ENCODE results near the gene NTHL1.
"Not testable (repeated sequence)": the region's sequence is repeated elsewhere in the genome, so short reads cannot be mapped to it uniquely, and the experiment has no call there.

NTHL1 gene

DNA sequence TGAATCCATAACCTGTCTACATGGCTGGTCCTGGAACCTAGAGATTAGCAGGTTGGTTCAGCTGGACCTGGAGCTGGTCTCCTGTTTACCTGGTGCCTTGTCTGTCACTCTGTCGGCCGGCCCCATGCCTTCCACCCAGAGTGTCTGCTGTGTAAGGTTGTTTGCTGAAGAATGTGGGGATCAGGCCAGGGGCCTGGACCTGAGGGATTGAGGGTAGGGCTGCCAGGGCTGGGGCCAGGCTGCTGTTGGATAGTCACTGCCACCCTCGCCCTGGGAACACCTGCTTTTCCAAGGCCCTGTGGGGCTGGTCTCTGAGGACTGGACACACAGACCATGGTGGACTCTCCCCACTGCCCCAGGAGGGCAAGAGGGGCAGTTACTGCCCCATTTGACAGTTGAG is 19.5 kb downstream of the NTHL1 start:
- DNase-seq (ENCODE audit: low spot score), result no peak

DNA sequence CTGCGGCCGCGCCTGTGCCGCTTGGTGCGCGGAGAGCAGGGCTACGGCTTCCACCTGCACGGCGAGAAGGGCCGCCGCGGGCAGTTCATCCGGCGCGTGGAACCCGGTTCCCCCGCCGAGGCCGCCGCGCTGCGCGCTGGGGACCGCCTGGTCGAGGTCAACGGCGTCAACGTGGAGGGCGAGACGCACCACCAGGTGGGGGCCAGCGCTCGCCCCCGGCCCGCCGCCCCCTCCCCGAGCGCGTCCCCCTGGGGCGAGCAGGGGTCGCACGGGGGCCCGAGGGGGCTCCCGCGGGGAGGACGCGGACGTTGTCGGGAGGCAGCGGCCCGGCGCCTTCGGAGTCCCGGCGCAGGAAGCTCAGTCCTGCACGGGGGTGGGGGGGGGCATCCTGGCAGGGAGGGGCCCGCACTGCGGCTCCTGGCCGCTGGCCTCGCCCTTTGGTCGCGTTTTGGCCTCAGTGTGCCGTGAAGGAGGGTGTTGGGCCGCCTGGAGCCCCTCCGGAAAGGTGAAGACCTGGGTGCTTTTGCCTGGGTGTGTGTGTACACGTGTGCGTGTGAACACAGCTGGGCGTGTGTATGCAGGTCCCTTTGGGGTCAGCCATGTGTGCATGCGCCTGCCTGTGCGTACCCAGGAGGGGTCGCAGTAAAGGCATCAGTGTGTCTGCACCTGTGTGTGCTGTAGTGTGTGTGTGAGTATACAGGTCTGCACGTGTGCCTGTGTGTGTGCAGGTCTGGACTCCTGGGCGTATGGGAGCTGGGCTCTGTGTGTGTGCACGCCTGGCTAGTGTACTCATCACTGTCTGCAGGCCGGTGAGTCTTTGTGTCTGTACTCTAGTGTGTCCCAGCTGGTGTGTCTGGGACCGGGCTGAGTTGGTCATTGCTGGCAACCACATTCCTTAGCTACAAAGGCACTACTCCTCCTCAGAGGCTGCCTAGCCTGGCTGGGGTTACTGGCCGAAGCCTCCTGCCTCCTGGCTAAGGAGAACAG is 20.3 kb downstream of the NTHL1 start:
- DNase-seq (ENCODE audit: low spot score), result no peak

DNA sequence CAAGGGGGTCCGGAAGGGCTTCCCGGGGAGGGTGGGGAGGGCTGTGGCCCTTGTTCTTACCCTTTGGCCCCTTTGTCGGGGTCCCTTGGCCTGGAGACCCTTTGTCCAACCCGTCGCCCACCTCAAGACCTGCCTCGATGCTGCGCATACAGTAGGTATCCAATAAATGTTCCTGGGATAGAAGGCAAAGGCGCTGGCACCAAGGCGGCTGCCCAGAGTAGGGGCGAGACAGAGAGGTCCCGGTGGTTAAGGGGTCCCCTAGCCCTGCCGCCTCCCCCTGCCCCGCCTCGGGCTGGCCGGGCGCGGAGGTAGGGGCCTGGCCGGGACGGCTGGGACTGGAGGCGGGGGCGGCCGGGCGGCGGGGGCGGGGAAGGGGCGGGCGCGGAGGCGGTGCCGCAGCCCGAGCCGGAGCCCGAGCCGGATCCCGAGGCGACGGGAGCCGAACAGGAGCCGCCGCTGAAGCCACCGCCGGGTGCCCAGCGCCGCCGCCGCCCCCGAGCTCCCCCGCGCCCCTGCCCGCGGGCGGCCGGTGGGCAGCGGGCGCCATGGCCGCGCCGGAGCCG is 21.1 kb downstream of the NTHL1 start, which contains the start of gene NHERF2:
NHERF2 (plus strand) TSS at position 442 of the 563 bp plus-strand sequence; CDS start at position 546, 104 bp downstream.
- no peak for DNase-seq (ENCODE audit: low spot score)

DNA sequence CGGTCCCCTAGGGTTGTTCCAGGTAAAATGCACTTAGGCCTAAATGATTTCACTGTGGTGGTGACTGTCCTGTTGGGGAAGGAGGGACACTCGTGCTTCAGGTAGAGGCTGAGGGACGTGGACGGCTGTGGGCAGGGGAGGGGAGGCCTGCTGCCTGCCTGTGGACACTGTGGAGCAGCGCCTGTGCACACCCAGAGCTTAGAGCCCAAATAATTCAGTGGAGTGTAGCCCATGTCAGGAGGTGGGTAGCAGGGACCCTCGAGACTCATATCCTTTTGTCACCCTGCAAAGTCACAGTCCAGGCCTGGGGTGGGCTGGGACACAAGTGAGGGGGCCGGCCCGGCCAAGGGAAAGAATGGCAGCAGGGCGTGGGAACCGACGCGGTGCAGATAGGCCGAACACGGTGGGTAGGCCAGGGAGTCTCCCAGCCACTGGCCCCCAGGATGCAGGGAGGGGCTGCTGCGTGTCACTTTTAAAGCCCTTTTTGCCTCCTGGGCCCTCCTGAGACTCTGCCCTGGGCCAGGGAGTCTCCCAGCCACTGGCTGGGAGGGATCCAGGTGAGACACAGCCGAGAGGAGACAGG is 21.7 kb downstream of the NTHL1 start:
- no peak for DNase-seq (ENCODE audit: low spot score)

DNA sequence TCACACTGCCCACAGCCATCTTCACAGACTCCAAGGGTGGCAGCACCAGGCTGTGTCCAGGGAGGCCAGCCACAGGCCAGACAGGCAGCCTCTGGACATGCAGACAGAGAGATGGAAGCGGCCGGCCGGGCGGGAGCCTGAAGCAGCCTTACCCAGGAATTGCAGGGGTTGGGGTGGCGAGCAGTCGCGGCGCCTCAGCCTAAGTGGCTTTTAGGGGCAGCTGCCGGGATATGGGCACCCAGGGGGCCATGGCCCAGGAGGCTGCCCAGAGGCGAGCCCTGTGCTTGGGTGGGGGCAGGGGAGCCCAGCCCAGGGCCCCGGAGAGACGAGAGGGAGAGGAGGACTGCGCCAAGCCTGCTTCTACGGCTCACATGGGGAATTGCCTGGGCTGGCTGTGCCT is 22.4 kb downstream of the NTHL1 start:
- DNase-seq (ENCODE audit: low spot score), result no peak

DNA sequence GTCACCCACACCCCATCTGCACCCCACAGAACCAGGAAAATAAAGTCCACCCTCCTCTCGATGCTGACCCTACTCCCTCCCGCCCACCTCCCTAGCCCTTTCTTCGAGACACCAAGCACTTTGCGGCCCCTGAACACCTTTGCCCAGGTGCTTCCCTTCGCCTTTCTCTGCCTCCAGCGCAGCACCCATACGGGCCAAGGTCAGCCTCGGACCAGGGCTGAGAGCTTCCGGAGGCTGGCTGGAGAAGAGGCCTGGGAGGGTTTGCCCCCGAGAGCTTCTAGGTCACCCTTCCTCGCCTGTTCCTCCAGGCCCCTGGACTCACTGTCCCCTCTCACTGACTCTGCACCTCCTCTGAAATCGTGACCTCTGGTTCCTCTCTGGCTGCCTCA is 23.6 kb downstream of the NTHL1 start:
- DNase-seq (ENCODE audit: low spot score), result no peak

DNA sequence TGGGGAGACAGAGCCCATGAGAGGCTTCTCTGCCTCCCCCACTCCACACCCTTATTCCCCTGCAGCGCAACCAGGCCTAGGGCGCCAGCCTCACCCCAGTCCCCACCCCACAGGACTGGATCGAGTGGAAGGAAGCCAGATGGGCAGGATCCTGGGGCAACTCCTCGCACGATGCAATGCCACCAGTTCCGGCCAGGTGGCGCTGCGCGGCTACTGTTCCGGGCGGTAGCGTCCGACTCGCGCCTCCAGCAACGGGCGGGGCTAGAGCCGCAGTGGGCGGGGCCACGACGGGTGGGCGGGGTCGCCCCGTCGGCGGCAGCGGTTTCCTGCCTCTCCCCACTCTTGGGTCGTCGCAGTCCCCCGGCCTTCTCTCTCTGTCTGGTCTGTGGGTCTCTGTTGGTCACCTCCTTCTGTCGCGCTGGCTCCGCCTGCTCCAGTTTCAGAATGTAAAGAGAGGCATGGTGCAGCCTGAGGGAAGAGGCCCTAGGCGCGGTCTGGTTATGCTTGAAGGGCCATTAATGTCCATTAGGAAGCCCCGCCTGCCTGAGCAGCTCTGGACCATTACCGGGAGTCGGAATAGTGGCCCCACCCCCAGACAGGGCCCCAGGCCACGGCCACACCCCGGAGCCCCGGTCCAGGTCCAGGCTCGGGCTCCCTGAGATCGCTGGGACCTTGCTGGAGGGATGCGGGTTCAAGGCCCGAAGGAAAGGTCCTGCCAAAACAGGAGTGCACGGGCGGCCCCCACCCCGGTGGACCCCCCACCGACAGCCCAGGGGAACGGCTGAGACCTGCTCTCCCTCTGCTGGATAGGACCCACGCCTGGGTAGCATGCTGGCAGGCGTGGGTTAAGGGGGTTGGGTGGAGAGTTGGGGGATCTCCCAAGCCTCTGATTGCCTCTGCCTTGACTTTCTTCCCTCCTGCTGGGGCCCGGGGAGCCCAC is 24.3 kb downstream of the NTHL1 start:
- DNase-seq (ENCODE audit: low spot score), result peak; percentile 95

DNA sequence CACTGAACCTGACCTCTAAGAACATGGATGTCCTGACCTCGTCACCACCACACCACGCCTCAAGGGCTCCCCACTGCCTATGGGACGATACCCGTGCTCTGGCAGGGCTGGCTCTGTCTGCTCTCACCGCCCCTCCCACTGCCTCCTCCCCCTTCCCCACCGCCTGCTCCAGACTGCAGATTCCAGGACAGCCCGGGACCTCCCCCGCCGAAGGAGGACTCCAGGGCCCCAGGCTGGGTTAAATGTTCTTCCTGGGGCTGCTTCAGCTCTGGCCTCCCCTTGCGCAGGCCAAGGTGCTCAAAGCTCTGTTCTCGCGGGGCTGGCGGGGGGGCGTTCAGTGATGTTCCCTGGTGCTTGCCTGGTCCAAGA is 24.9 kb downstream of the NTHL1 start:
- peak; percentile 36 for DNase-seq (ENCODE audit: low spot score)

DNA sequence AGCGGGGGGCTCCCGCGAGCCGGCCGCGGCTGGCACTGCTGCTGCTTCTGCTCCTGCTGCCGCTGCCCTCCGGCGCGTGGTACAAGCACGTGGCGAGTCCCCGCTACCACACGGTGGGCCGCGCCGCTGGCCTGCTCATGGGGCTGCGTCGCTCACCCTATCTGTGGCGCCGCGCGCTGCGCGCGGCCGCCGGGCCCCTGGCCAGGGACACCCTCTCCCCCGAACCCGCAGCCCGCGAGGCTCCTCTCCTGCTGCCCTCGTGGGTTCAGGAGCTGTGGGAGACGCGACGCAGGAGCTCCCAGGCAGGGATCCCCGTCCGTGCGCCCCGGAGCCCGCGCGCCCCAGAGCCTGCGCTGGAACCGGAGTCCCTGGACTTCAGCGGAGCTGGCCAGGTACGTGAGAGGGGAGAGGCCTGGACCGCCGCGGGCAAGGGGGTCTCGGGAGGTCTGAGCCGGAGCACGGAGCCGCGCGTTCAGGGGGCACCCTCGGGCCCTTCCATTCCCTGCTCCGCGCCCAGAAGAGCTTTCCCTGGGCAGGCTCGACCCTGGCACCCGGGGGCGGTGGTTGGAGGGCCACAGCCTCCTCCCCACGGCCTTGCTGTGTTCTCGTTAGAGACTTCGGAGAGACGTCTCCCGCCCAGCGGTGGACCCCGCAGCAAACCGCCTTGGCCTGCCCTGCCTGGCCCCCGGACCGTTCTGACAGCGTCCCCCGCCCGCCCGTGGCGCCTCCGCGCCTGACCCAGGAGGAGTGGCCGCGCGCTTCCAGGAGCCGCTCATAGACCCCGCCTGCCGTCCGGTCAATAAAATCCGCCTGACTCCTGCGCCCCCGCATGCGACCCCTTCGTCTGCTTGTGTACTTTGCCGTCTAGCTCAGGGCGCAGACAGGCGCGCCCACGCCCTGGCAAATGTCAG is 27.5 kb downstream of the NTHL1 start:
- DNase-seq (ENCODE audit: low spot score), result no peak

DNA sequence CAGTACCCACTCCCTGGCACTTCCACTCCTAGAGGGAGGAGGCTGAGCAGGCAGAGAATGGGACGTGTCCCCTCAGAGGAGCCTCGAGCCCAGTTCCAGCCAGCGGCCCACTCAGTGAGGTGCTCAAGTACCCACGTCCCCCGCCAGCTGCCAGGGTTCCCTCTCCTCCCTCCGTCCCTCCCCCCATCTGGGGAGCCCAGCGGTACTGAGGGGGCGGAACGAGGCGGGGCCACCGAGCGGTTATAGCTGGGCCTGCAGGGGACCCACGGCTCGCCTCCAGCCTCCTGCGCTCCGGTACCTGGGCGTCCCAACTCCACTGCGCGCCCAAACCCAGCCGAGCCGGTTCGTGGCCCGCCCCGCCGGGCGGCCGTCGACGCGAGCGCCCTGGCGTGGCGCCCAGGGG is 28.1 kb downstream of the NTHL1 start, which contains the start of gene NPW:
NPW (plus strand) TSS at position 268 of the 403 bp plus-strand sequence.
- no peak for DNase-seq (ENCODE audit: low spot score)

DNA sequence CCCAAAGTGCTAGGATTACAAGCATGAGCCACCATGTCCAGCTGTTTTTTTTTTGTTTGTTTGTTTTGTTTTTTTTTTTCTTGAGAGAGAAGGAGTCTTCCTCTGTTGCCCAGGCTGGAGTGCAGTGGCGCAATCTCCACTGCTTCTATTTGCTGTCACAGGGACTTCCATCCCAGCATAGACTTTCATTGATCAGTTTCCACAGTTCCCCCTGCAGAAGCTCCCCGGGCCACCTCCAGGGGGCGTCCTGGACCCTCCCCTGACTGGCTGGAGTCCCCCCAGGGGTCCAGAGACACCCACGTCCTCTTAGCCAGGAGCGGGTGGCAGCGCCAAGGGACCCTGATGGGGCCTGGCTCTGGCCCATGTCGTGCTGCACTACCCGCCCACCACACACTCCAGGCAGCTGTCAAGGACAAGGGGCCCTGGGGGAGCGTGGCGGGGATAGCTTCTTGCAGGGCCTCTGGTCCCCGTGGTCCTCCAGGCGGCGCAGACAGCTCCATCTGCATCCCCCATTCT is 31.2 kb downstream of the NTHL1 start:
- DNase-seq (ENCODE audit: low spot score), result no peak

DNA sequence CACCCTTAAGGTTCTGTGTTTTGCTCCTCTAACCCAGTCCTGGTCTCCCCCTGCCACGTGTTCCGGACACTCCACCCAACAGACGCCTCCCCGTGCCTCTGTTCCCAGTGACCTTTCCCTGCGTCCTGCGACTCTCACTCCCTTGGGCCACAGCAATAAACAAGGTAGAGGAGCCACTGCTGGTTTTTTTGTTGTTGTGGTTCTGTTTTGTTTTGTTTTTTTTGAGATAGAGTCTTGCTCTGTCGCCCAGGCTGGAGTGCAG is 31.8 kb downstream of the NTHL1 start:
- no peak for DNase-seq (ENCODE audit: low spot score)

DNA sequence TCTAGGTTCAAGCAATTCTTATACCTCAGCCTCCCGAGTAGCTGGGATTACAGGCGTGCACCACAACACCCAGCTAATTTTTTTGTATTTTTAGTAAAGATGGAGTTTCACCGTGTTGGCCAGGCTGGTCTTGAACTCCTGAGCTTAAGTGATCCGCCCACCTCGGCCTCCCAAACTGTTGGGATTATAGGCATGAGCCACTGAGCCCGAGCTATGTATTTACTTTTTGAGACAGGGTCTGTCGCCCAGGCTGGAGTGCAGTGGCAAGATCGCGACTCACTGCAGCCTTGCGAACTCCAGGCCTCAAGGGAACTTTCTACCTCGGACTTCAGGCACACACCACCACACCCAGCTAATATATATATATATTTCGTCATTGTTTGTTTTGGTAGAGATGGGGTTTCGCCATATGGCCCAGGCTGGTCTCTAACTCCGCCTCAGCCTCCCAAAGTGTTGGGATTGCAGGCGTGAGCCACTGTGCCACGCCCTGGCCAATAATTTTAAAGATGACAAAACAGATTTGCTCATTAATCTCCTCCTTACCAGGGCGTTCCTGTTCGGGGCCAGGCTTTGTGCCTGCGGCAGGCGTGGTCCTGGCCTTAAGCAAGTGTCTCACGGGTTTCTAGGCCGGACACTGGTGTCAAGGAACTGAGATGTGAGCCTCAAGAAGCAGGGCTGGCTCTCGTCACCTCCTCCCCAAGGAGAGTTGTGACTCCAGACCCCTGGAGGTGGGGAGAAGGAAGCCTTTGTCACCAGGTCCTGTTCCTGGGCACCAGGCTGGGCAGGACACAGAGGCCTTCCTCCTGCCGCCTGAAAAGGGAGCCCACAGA is 32.3 kb downstream of the NTHL1 start:
- no peak for DNase-seq (ENCODE audit: low spot score)

DNA sequence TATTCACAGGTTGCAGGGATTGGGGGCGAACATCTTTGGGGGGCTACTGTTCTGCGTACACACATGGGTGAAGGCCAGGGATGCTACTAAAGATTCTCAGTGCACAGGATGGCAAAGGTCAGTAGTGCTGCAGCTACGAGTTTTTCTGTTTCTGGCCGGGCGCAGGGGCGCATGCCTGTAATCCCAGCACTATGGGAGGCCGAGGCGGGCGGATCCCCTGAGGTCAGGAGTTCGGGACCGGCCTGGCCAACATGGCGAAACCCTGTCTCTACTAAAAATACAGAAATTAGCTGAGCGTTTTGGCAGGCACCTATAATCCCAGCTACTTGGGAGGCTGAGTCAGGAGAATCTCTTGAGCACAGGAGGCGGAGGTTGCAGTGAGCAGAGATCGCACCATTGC is 34.1 kb downstream of the NTHL1 start:
- no peak for DNase-seq (ENCODE audit: low spot score)

DNA sequence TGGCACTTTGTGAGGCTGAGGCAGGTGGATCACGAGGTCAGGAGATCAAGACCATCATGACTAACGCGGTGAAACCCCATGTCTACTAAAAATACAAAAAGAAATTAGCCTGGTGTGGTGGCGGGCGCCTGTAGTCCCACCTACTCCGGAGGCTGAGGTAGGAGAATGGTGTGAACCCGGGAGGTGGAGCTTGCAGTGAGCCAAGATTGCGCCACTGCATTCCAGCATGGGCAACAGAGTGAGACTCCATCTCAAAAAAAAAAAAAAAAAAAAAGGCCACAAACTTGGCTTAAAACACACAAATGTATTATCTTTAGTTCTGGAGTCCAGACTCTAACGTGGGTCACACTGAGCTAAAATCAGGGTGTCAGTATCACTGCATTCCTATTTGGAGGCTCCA is 35.9 kb downstream of the NTHL1 start:
- DNase-seq (ENCODE audit: low spot score), result not testable (repeated sequence)

DNA sequence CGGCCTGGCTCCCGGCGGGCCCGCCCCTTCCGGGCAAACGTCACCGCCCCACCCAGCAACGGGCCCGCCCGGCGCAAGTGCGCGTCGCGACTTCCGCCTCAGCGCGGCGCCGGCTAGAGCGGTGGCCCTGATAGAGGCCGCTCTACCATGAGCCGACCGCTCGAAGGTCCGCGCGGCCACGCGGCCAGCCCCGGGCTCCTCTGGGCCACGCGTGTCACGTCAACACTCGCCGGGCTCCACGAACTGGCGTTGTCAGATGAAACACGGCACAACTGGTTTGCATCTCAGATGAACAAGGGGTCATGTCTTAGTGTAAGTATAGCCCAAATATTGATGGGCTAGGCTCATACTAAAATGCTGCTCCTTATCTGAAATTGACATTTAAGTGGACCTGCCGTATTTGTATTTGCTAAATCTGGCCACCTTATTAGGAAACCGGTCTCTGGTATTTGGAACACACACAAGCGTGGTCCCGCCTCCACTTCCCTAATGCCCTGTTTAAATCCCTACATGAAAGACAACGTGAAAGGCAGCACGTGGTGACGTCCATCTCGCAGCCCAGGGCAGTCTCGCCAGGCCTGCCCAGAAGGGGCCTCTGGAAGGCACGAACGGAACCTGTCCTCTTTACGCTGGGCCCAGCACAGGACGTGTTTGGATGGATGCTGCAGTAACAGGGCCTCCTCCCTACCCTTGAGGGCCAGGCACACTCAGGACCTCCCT is 37.7 kb downstream of the NTHL1 start, which contains the start of gene ZNF598:
ZNF598 (minus strand) TSS at position 31 of the 720 bp plus-strand sequence.
- DNase-seq (ENCODE audit: low spot score), result peak; percentile 85

DNA sequence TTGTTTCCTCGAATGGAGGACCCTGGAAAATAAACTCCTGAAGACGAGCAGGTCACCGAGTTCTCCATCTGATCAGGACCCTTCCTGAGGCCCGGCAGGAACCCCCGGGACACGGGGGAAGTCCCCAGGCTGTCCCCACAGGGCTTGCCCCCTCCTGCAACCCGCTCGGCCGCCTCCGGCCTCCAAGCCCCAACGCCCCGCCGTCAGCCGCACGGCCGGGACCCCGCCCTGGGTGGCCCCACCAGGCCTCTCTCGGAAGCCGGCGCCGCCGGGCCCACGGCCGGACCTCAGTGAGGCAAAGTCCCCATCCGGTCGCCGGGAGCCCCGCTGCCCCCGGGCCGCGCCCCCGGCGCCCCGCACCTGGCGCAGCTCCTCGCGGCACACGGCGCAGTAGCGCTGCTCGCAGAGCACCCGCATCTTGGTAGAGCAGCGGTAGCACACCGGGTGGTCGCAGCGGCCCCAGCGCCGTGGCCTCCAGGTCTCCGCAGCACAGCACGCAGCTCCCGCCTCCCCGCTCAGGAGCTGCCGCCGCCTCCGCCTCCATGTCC is 38.4 kb downstream of the NTHL1 start:
- no peak for DNase-seq (ENCODE audit: low spot score)

DNA sequence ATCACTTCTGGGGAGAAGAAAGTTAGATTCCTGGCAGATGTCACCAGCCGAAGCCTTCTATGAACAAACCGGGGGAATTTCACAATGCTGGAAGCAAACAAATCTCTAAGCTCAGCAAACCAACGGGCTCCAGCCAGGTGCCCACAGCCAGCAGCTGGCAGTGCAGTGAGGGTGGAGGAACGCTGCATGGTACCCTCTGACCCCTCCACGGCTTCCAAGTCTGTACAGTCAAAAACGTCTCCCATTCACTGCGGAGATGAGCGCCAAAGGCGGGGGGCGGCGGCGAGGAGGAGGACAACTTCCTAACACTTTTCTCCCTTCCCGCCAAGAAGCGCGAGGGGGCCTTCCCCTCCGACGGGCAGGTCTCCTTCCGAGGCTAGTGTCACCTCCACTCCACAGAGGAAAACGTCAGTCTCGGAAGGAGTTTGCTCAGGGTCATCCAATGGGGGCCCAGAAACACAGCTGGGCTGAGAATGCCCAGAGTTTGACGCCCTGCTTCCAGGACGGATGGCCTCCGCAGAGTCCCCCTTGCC is 38.9 kb downstream of the NTHL1 start:
- no peak for DNase-seq (ENCODE audit: low spot score)
